HG02973 (cell line): ENCODE results near the gene ZPR1.
"Not testable (repeated sequence)": the region's sequence is repeated elsewhere in the genome, so short reads cannot be mapped to it uniquely, and the experiment has no call there.

ENCODE experiments used
- ATAC-seq: cut with Tn5 transposase; IDR thresholded peaks from one replicate; pipeline ENCODE4 v1.9.1; 2021; ENCODE audit warnings: moderate library complexity; ENCODE audit not compliant: unreplicated experiment

The ZPR1 gene

GRCh38 chr11:116762132-116762531 lies 25.7 kb downstream of the ZPR1 start:
- no peak for ATAC-seq

- ATAC-seq = not testable (repeated sequence)
These were observed 31.8 kb downstream of the ZPR1 start for GRCh38 chr11:116756044-116756443.

GRCh38 chr11:116750070-116750718 lies 37.6 kb downstream of the ZPR1 start:
- no peak for ATAC-seq

GRCh38 chr11:116742104-116742503 lies 45.7 kb downstream of the ZPR1 start:
- no peak for ATAC-seq

GRCh38 chr11:116740741-116741140 lies 47.1 kb downstream of the ZPR1 start:
- no peak for ATAC-seq

- no peak for ATAC-seq
These were observed 48.8 kb downstream of the ZPR1 start for GRCh38 chr11:116738975-116739374.

- no peak for ATAC-seq
These were observed 51.1 kb downstream of the ZPR1 start for GRCh38 chr11:116736763-116737162.

- ATAC-seq = no peak
These were observed 53.8 kb downstream of the ZPR1 start for GRCh38 chr11:116733969-116734508.

- ATAC-seq = no peak
These were observed 54.6 kb downstream of the ZPR1 start for GRCh38 chr11:116733043-116733755.

GRCh38 chr11:116732271-116733042 lies 55.4 kb downstream of the ZPR1 start:
- peak; percentile 68 for ATAC-seq

GRCh38 chr11:116731821-116732220 lies 56.0 kb downstream of the ZPR1 start:
- ATAC-seq = no peak

- no peak for ATAC-seq
These were observed 56.6 kb downstream of the ZPR1 start for GRCh38 chr11:116731097-116731761.

- no peak for ATAC-seq
These were observed 57.2 kb downstream of the ZPR1 start for GRCh38 chr11:116730601-116731000.

- no peak for ATAC-seq
These were observed 57.6 kb downstream of the ZPR1 start for GRCh38 chr11:116730241-116730561.

GRCh38 chr11:116729501-116730240 lies 58.2 kb downstream of the ZPR1 start:
- no peak for ATAC-seq

GRCh38 chr11:116727990-116728389 lies 59.8 kb downstream of the ZPR1 start:
- no peak for ATAC-seq

- ATAC-seq = no peak
These were observed 62.2 kb downstream of the ZPR1 start for GRCh38 chr11:116725434-116726221.

- no peak for ATAC-seq
These were observed 63.0 kb downstream of the ZPR1 start for GRCh38 chr11:116724813-116725212.
